ENCODE measurements around the gene ZNF367.

Gene ZNF367

DNA sequence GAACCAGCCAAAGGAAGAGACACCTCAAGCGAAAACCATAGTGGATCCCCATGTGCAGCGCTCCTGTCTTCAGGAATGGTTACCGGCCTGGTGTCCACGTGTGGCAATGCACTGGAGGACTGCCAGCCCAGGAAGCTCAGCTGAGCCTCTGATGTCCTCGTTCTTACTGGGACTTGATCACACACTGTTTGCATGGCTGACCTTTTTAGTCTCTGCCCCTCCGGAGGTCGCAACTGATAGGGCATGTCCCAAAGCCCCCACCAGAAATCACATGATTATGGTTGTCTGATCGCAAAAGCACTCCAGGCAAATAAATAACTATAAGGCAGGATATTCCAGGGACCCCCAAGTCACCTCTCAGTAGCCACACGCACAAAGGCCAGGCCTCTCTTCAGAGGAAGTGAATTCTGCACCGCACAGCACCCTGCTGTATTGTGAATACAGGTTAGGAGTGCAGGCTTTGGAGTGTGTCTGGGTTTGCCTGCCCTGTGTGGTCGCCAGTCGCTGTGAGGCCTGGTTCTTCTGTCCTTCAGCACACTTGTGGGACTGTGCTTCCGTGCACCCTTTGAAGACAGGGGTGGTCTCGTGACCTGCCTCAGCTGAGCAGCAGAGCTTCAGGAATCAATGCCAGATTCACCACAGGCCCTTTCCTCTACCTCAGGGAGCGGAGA is 18.4 kb upstream of the ZNF367 start:
- TF ChIP-seq, protein P1, sequence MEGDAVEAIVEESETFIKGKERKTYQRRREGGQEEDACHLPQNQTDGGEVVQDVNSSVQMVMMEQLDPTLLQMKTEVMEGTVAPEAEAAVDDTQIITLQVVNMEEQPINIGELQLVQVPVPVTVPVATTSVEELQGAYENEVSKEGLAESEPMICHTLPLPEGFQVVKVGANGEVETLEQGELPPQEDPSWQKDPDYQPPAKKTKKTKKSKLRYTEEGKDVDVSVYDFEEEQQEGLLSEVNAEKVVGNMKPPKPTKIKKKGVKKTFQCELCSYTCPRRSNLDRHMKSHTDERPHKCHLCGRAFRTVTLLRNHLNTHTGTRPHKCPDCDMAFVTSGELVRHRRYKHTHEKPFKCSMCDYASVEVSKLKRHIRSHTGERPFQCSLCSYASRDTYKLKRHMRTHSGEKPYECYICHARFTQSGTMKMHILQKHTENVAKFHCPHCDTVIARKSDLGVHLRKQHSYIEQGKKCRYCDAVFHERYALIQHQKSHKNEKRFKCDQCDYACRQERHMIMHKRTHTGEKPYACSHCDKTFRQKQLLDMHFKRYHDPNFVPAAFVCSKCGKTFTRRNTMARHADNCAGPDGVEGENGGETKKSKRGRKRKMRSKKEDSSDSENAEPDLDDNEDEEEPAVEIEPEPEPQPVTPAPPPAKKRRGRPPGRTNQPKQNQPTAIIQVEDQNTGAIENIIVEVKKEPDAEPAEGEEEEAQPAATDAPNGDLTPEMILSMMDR (IDR thresholded peaks at IDR 0.05; ENCODE audit: low read depth, low read length, missing control alignments), result no peak
- DNase-seq (ENCODE audit: low read depth), result no peak
- no peak overlapping the region for H3K4me3 ChIP-seq (ENCODE audit: low read depth, low read length)

DNA sequence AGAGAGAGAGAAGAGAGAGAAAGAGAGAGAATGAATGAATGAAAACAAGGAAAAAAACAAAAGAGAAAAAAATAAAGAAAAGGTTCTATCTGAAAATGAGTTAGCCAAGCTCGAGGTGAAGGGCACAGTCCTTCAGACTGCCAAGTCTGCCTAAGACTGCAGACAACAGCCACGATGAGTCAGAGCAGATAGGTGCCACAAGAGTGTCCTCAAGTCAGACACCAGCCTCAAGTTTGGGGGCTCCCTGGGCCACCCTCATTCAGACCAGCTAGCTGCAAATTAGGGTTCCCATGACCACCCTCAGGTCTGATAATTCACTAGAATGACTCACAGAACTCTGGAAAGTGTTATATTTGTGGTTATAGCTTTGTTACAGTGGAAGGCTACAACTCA is 17.9 kb upstream of the ZNF367 start:
- DNase-seq (ENCODE audit: low read depth), result no peak
- TF ChIP-seq, protein P1 (IDR thresholded peaks at IDR 0.05; ENCODE audit: low read depth, low read length, missing control alignments), result no peak
- no peak overlapping the region for H3K4me3 ChIP-seq (ENCODE audit: low read depth, low read length)

DNA sequence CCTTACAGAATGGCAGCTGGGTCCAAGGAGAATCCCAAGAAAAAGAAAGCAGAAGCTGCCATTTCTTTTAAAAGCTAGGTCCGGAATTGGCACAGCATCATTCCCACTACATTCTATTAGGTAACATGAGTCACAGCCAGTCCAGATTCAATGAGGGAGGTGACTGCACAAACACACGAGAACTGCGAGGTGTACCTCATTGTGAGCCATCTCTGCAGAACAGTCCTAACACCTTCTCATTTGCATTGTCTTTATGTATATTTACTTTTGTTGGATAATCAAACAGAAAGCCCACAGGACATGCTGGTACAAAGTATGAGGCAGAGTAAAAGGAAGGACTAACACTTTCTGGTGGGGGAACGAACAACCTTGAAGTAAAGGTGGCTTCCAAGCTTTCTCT is 17.2 kb upstream of the ZNF367 start:
- DNase-seq (ENCODE audit: low read depth), result no peak
- no peak overlapping the region for H3K4me3 ChIP-seq (ENCODE audit: low read depth, low read length)
- TF ChIP-seq, protein P1 (IDR thresholded peaks at IDR 0.05; ENCODE audit: low read depth, low read length, missing control alignments), result no peak

DNA sequence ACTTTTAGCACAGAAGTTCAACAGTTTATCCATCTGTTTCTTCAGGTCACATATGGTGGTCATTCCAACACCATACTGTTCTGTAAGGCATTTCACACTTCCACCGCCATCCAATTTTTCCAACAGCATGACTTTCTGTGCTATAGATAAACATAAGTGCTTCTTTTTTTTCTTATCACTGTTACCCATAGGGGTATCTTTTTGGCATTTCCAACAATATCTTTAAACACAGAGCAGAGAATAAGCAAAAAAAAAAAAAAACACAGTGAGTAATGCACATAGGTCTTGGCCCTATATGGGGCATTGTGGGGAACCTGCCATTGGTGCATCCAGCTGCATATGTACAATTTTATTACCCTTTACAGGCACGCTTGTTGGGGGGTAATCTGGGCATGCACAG is 12.2 kb upstream of the ZNF367 start:
- TF ChIP-seq, protein P1 (IDR thresholded peaks at IDR 0.05; ENCODE audit: low read depth, low read length, missing control alignments), result no peak
- DNase-seq (ENCODE audit: low read depth), result no peak
- no peak overlapping the region for H3K4me3 ChIP-seq (ENCODE audit: low read depth, low read length)

DNA sequence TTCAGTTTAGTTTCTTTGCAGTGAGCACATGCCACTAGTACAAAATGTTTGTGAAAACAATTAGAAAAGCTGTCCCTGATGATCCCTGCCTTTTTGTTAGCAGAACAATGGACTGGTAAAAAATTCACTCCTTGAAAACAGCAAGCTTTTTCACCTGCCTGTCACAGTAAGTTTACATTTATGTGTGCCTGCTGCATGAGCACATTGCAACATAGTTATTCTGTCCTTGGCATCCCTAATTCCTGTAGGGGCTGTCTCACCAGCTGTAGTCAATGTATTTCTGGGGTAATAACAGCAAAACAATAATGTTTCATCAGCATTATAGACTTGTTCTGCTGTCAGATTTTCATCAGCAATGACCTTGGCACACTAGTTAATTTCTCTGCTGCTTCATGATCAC is 11.6 kb upstream of the ZNF367 start:
- TF ChIP-seq, protein P1 (IDR thresholded peaks at IDR 0.05; ENCODE audit: low read depth, low read length, missing control alignments), result no peak
- DNase-seq (ENCODE audit: low read depth), result no peak
- H3K4me3 ChIP-seq (ENCODE audit: low read depth, low read length), result no peak overlapping the region

DNA sequence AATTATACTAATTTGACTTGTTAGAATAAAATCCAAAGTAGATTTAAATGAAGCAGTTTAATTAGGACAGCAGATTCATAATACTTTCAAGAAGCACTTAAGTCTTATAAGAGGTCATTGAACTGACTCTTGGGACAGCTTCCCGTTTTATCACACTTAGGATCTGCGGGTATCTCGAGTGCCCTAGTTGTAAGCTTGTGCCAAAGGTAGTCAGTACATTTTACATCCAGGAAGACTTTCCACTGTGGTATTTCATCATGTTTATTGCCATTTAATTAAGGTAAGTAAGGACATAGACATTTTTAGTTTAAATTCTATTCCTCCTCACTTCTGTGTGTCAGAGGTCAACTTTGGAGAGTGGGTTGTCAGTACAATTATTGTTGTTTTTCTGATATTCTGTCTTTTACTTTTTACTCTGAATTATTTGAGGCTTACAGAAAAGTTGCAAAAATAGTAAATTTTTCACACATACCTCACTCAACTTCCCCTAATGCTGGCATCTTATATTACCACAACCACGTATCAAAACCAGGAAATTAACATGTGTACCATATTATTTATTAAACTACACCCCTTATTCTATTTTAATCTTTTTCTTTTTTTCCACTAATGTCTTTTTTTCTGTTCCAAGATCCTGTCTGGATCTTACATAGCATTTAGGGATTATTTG is 7.5 kb upstream of the ZNF367 start:
- TF ChIP-seq, protein P1 (IDR thresholded peaks at IDR 0.05; ENCODE audit: low read depth, low read length, missing control alignments), result no peak
- DNase-seq (ENCODE audit: low read depth), result no peak
- no peak overlapping the region for H3K4me3 ChIP-seq (ENCODE audit: low read depth, low read length)

DNA sequence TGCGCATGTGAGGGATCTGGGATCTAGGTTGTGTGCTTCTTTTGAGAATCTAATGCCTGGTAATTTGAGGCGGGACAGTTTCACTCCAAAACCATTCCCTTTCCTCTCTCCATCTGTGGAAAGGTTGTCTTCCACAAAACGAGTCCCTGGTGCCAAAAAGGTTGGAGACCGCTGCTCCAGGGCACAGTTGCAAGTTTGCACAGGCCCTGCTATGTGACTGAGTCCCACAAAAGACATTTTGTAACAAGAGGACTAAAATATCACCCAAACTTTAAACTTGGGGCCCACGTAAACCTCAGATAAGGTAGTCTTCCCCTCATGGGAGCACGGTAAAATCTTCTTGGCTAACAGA is 5.8 kb upstream of the ZNF367 start:
- TF ChIP-seq, protein P1 (IDR thresholded peaks at IDR 0.05; ENCODE audit: low read depth, low read length, missing control alignments), result no peak
- DNase-seq (ENCODE audit: low read depth), result no peak
- H3K4me3 ChIP-seq (ENCODE audit: low read depth, low read length), result no peak overlapping the region

Measured in GM12864 (cell line).